Stimulated activated naive B cell treated with anti-CD40 and anti-IgM and Interleukin-4, amounts not matched to agents 10 μg/mL and 1 μg/mL and 100 μg/mL, for 72 hours (primary cell): ENCODE data around the gene MADD.

Experiments used
- ATAC-seq, 2 donors: fragments of 150-1000 bp; cut with Tn5 transposase; replicated peaks; 2 replicates each; pipeline ENCODE4 v1.10.0; 2021; ENCODE audit warnings: moderate library complexity in 1 of 2
- DNase-seq: peaks from one replicate; pipeline ENCODE4 v3.0.0; 2021
- H3K27ac Mint-ChIP-seq: one replicate; pipeline ENCODE4 v1.8.0; 2022; ENCODE audit warnings: mild to moderate bottlenecking, mixed read lengths
- H3K27me3 Mint-ChIP-seq, 2 donors: one replicate each; pipeline ENCODE4 v1.8.0; 2022; ENCODE audit warnings: mixed read lengths in 2 of 2
- H3K36me3 Mint-ChIP-seq, 2 donors: one replicate each; pipeline ENCODE4 v1.8.0; 2022; ENCODE audit warnings: mixed read lengths in 2 of 2, mild to moderate bottlenecking in 1 of 2
- H3K4me1 Mint-ChIP-seq, 2 donors: one replicate each; pipeline ENCODE4 v1.8.0; 2022; ENCODE audit warnings: mixed read lengths in 2 of 2, mild to moderate bottlenecking in 1 of 2
- H3K4me3 Mint-ChIP-seq, 2 donors: one replicate each; pipeline ENCODE4 v1.8.0; 2022; ENCODE audit warnings: mild to moderate bottlenecking in 2 of 2, mixed read lengths in 2 of 2, moderate library complexity in 1 of 2
- H3K9me3 Mint-ChIP-seq, 2 donors: one replicate each; pipeline ENCODE4 v1.8.0; 2022; ENCODE audit warnings: mixed read lengths in 2 of 2, mild to moderate bottlenecking in 1 of 2

Gene MADD

GRCh38 chr11:47274495-47275235, 4.7 kb downstream of the MADD start:
- ATAC-seq, result no peak
- DNase-seq, result no peak
- Mint-ChIP-seq H3K4me3 (no peak overlapping the region), H3K4me1 (peaks cover 20 to 38% of the 10 kb centered on the region in 2 donors), H3K36me3 (peaks cover 27 to 32% of the 10 kb centered on the region in 2 donors), H3K27me3 (no peaks in the 10 kb centered on the region), H3K27ac (no peak overlapping the region), H3K9me3 (no peaks in the 10 kb centered on the region)

- no peak for ATAC-seq
- Mint-ChIP-seq H3K27ac (no peak overlapping the region), H3K27me3 (no peaks in the 10 kb centered on the region), H3K4me3 (no peak overlapping the region), H3K4me1 (peaks cover 10 to 23% of the 10 kb centered on the region in 2 donors), H3K36me3 (peaks cover 27 to 38% of the 10 kb centered on the region in 2 donors), H3K9me3 (no peaks in the 10 kb centered on the region)
- DNase-seq, result no peak
These were observed 7.0 kb downstream of the MADD start for GRCh38 chr11:47276923-47277322.

- no peak overlapping the region for H3K27ac Mint-ChIP-seq
- H3K4me1 Mint-ChIP-seq, result peaks cover under 1 to 12% of the 10 kb centered on the region in 2 donors
- DNase-seq (no peak), ATAC-seq (no peak)
- no peaks in the 10 kb centered on the region for H3K9me3 Mint-ChIP-seq
- peaks cover 32 to 44% of the 10 kb centered on the region in 2 donors for H3K36me3 Mint-ChIP-seq
- H3K4me3 Mint-ChIP-seq, result no peak overlapping the region
- no peaks in the 10 kb centered on the region for H3K27me3 Mint-ChIP-seq
These were observed 8.1 kb downstream of the MADD start for GRCh38 chr11:47278058-47278457.

DNA sequence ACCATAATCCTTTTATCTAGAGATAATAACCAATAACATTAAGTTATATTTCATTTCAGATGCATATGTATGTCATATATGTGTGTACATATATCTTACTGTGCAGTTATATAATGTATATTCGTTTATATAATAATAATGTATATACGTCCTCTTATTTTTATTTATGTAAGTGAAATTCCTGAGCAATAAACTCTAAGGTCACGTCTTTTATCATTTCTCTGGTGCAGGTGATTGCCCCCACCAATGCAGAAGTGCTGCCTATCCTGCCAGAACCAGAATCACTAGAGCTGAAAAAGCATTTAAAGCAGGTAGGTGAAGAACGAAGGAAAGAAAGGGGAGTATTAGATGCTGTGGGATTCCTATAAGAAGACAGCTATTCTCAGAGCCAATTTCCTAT, 8.8 kb downstream of the MADD start:
- H3K27me3 Mint-ChIP-seq, result no peaks in the 10 kb centered on the region
- H3K27ac Mint-ChIP-seq, result no peak overlapping the region
- no peak overlapping the region for H3K4me3 Mint-ChIP-seq
- peaks cover 0 to 5% of the 10 kb centered on the region in 2 donors for H3K4me1 Mint-ChIP-seq
- DNase-seq, result no peak
- no peaks in the 10 kb centered on the region for H3K9me3 Mint-ChIP-seq
- no peak for ATAC-seq
- peaks cover 34 to 45% of the 10 kb centered on the region in 2 donors for H3K36me3 Mint-ChIP-seq

DNA sequence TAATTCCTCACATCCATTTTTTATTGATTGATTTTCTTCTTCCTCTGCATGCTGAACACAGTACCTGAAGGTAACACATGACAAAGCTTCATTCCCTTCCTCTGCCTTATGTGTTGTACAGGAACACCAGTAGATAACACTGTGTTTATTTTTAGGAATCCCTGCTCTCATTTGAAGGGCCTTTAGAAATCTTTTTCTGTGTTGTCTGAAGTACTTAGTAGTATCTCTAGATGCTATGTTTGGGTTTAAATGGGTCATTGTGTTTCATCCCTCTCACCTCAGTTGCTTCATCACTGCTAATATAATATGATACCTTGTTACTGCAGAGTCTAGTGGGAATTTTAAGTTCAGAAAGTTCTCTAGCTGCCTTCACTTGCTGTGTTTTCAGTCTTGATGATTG, 10.2 kb downstream of the MADD start:
- H3K36me3 Mint-ChIP-seq, result peaks cover 32 to 49% of the 10 kb centered on the region in 2 donors
- no peak for ATAC-seq
- no peak for DNase-seq
- H3K4me1 Mint-ChIP-seq, result no peaks in the 10 kb centered on the region
- H3K9me3 Mint-ChIP-seq, result no peaks in the 10 kb centered on the region
- no peak overlapping the region for H3K27ac Mint-ChIP-seq
- no peak overlapping the region for H3K4me3 Mint-ChIP-seq
- H3K27me3 Mint-ChIP-seq, result no peaks in the 10 kb centered on the region

DNA sequence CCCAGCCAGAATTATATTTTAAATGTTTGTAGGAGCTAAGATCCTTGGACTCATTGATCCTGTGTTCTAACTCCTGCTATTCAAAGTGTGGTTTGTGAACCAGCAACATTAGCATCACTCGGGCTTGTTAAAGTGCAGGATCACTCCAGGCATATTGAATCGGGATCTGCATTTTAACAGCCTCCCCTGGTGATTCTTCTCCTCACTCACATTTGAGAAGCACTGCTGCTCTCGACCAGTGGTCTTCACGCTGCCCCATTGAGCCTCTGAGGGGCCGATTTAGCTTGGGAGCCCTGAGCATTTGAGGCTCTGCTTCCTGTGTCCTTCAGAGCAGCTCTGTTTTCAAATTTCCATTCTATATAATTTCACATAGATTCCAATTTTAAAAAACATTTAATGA, 10.9 kb downstream of the MADD start:
- Mint-ChIP-seq H3K27me3 (no peaks in the 10 kb centered on the region), H3K4me3 (no peak overlapping the region), H3K27ac (no peak overlapping the region), H3K4me1 (no peaks in the 10 kb centered on the region), H3K36me3 (peaks cover 34 to 53% of the 10 kb centered on the region in 2 donors), H3K9me3 (no peaks in the 10 kb centered on the region)
- no peak for DNase-seq
- no peak for ATAC-seq

GRCh38 chr11:47282462-47282861, 12.5 kb downstream of the MADD start:
- Mint-ChIP-seq H3K27ac (peak overlapping the region; percentile 59), H3K4me3 (no peak overlapping the region), H3K27me3 (no peaks in the 10 kb centered on the region), H3K4me1 (no peaks in the 10 kb centered on the region), H3K36me3 (peaks cover 38 to 55% of the 10 kb centered on the region in 2 donors), H3K9me3 (no peaks in the 10 kb centered on the region)
- ATAC-seq (no peak), DNase-seq (no peak)

- Mint-ChIP-seq H3K27me3 (no peaks in the 10 kb centered on the region), H3K36me3 (peaks cover 38 to 59% of the 10 kb centered on the region in 2 donors), H3K27ac (no peak overlapping the region), H3K9me3 (no peaks in the 10 kb centered on the region), H3K4me1 (no peaks in the 10 kb centered on the region), H3K4me3 (no peak overlapping the region)
- ATAC-seq (no peak), DNase-seq (no peak)
These were observed 14.2 kb downstream of the MADD start for GRCh38 chr11:47284151-47284550.

- no peak overlapping the region for H3K4me3 Mint-ChIP-seq
- DNase-seq, result no peak
- no peak for ATAC-seq
- H3K36me3 Mint-ChIP-seq, result peaks cover 53 to 67% of the 10 kb centered on the region in 2 donors
- no peaks in the 10 kb centered on the region for H3K27me3 Mint-ChIP-seq
- peak overlapping the region; percentile 37 for H3K27ac Mint-ChIP-seq
- no peaks in the 10 kb centered on the region for H3K4me1 Mint-ChIP-seq
- no peaks in the 10 kb centered on the region for H3K9me3 Mint-ChIP-seq
These were observed 16.2 kb downstream of the MADD start for GRCh38 chr11:47285969-47286770.

- DNase-seq, result no peak
- H3K4me1 Mint-ChIP-seq, result no peaks in the 10 kb centered on the region
- H3K27ac Mint-ChIP-seq, result no peak overlapping the region
- ATAC-seq, result no peak
- H3K27me3 Mint-ChIP-seq, result no peaks in the 10 kb centered on the region
- no peaks in the 10 kb centered on the region for H3K9me3 Mint-ChIP-seq
- H3K36me3 Mint-ChIP-seq, result peaks cover 58 to 77% of the 10 kb centered on the region in 2 donors
- no peak overlapping the region for H3K4me3 Mint-ChIP-seq
These were observed 18.1 kb downstream of the MADD start for GRCh38 chr11:47288066-47288465.

DNA sequence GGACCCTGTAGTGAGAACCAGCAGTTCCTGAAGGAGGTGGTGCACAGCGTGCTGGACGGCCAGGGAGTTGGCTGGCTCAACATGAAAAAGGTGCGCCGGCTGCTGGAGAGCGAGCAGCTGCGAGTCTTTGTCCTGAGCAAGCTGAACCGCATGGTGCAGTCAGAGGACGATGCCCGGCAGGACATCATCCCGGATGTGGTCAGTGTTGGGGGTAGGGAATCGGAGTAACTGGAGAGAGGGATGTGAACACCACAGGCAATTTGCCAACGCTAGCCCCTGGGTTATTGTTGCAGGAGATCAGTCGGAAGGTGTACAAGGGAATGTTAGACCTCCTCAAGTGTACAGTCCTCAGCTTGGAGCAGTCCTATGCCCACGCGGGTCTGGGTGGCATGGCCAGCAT, 19.9 kb downstream of the MADD start:
- Mint-ChIP-seq H3K4me1 (no peaks in the 10 kb centered on the region), H3K36me3 (peaks cover 56 to 73% of the 10 kb centered on the region in 2 donors), H3K4me3 (no peak overlapping the region), H3K27ac (no peak overlapping the region), H3K27me3 (no peaks in the 10 kb centered on the region), H3K9me3 (no peaks in the 10 kb centered on the region)
- no peak for ATAC-seq
- no peak for DNase-seq

DNA sequence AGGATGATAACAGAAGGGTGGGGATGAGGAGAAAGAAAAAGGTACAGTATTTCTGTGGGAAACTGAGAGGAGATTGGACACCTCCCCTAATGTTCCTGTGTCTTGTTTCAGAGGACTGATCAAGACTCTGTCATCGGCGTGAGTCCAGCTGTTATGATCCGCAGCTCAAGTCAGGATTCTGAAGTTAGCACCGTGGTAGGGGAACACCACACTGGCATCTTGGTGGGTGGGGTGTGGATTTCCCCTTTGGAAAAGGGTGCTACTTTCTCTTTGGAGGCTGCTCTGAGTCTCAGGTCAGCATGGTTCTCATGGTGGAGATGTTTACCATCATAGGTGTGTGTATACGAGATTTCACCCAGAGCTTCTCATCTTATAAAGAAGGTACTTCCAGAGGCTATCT, 25.5 kb downstream of the MADD start:
- DNase-seq, result no peak
- no peak overlapping the region for H3K27ac Mint-ChIP-seq
- H3K9me3 Mint-ChIP-seq, result peaks cover 0 to 9% of the 10 kb centered on the region in 2 donors
- no peak overlapping the region for H3K4me3 Mint-ChIP-seq
- peaks cover 63 to 71% of the 10 kb centered on the region in 2 donors for H3K36me3 Mint-ChIP-seq
- H3K4me1 Mint-ChIP-seq, result no peaks in the 10 kb centered on the region
- no peak for ATAC-seq
- no peaks in the 10 kb centered on the region for H3K27me3 Mint-ChIP-seq

DNA sequence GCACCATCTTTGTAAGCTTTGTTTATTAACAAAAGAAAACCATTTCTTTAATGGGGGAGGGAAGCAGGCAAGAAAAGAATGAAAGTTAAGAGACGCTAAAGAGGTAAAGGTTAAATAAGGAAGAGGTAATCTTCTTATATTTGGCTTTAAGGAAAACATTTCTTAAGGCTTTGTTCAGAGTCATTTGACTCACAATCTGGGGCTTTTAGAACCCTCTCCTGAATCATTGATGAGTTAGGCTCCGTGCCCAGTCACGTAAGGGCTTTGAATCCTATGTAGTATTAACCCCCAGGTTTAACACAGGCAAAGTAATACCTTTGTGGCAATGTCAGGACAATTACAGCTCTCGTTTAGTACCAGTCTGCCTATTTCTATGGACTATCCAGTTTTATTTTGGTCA, 26.1 kb downstream of the MADD start:
- H3K36me3 Mint-ChIP-seq, result peaks cover 61 to 71% of the 10 kb centered on the region in 2 donors
- DNase-seq, result no peak
- no peak overlapping the region for H3K4me3 Mint-ChIP-seq
- peaks cover 0 to 9% of the 10 kb centered on the region in 2 donors for H3K9me3 Mint-ChIP-seq
- H3K27ac Mint-ChIP-seq, result no peak overlapping the region
- ATAC-seq, result no peak
- no peaks in the 10 kb centered on the region for H3K27me3 Mint-ChIP-seq
- no peaks in the 10 kb centered on the region for H3K4me1 Mint-ChIP-seq

- peaks cover 71 to 78% of the 10 kb centered on the region in 2 donors for H3K36me3 Mint-ChIP-seq
- H3K4me3 Mint-ChIP-seq, result no peak overlapping the region
- H3K27ac Mint-ChIP-seq, result no peak overlapping the region
- no peaks in the 10 kb centered on the region for H3K4me1 Mint-ChIP-seq
- DNase-seq (no peak), ATAC-seq (no peak)
- H3K27me3 Mint-ChIP-seq, result no peaks in the 10 kb centered on the region
- peaks cover 6 to 14% of the 10 kb centered on the region in 2 donors for H3K9me3 Mint-ChIP-seq
These were observed 29.1 kb downstream of the MADD start for GRCh38 chr11:47299078-47299477.

- Mint-ChIP-seq H3K27ac (no peak overlapping the region), H3K4me3 (no peak overlapping the region), H3K36me3 (peaks cover 65 to 79% of the 10 kb centered on the region in 2 donors), H3K27me3 (no peaks in the 10 kb centered on the region), H3K9me3 (peaks cover 6 to 14% of the 10 kb centered on the region in 2 donors), H3K4me1 (peaks cover 1 to 5% of the 10 kb centered on the region in 2 donors)
- ATAC-seq (no peak), DNase-seq (no peak)
These were observed 32.9 kb downstream of the MADD start for GRCh38 chr11:47302853-47303252.
